ENCODE results near the gene SIRPD. TPM values are rescaled to one million over a fixed set of nuclear protein-coding genes. Genes with fewer than 3 reads are reported as not detected.

Gene SIRPD
- total and polyA plus RNA-seq, 2 donors (not counting 1 experiment from before 2014, with no cell fraction given) = not detected

GRCh38 chr20:1562622-1563021 lies 5.1 kb upstream of the SIRPD start:
- ChIA-PET POLR2A (no interaction called here), CTCF (no interaction called here)
- no peaks in the 10 kb centered on the region for H3K9me3 Mint-ChIP-seq (ENCODE audit: insufficient read depth)
- TF ChIP-seq CTCF (IDR thresholded peaks at IDR 0.05) (no peak), EZH2 (IDR thresholded peaks at IDR 0.05; ENCODE audit: borderline replicate concordance, insufficient read depth, low read depth, low read length, poor library complexity, severe bottlenecking) (no peak)
- Histone ChIP-seq H3K27ac (ENCODE audit: low read length in 2 of 2) (no peak overlapping the region), H2AFZ (ENCODE audit: insufficient read depth, low read depth, low read length, poor library complexity, severe bottlenecking) (no peak overlapping the region), H3K4me2 (replicated peaks; ENCODE audit: low read depth, low read length, poor library complexity, severe bottlenecking) (no peak overlapping the region), H3K27me3 (replicated peaks in 1 of 4; ENCODE audit: control extremely low read depth in 1 of 4, control insufficient read depth in 3 of 4, insufficient read depth in 4 of 4, low read length in 3 of 4) (no peaks in the 10 kb centered on the region), H3K79me2 (ENCODE audit: control insufficient read depth, insufficient read depth, low read length) (no peaks in the 10 kb centered on the region), H3K4me3 (ENCODE audit: control extremely low read depth in 1 of 5, extremely low read depth in 1 of 5, insufficient read depth in 1 of 5, low read depth in 2 of 5, low read length in 4 of 5) (no peak overlapping the region), H3K4me1 (ENCODE audit: control insufficient read depth in 2 of 2, insufficient read depth in 2 of 2, low read length in 2 of 2) (no peaks in the 10 kb centered on the region), H3K9me3 (ENCODE audit: control extremely low read depth in 1 of 3, control insufficient read depth in 2 of 3, insufficient read depth in 1 of 3, low read length in 2 of 3) (no peaks in the 10 kb centered on the region), H4K20me1 (ENCODE audit: control insufficient read depth, insufficient read depth, low read length, poor library complexity, severe bottlenecking) (no peaks in the 10 kb centered on the region), H3K9ac (ENCODE audit: low read length) (no peak overlapping the region), H3K36me3 (replicated peaks in 1 of 2; ENCODE audit: control extremely low read depth in 1 of 2, control insufficient read depth in 1 of 2, extremely low read depth in 1 of 2, insufficient read depth in 2 of 2, low read length in 1 of 2) (no peaks in the 10 kb centered on the region)
- peaks cover 5% of the 10 kb centered on the region for H3K4me1 Mint-ChIP-seq
- intact Hi-C loops (cut with micrococcal nuclease) = no loop called here
- H3K27me3 Mint-ChIP-seq = peaks cover 38% of the 10 kb centered on the region
- no peak overlapping the region for H3K4me3 Mint-ChIP-seq
- 100% methylated on average over 1 of the region's 2 CpGs for WGBS (ENCODE audit: insufficient coverage)
- ATAC-seq (ENCODE audit: low read depth) (no peak), DNase-seq (no peak)
- H3K27ac Mint-ChIP-seq = no peak overlapping the region

- Mint-ChIP-seq H3K4me3 (no peak overlapping the region), H3K9me3 (ENCODE audit: insufficient read depth) (peaks cover 2% of the 10 kb centered on the region), H3K4me1 (peaks cover 5% of the 10 kb centered on the region), H3K27me3 (peaks cover 31% of the 10 kb centered on the region), H3K27ac (no peak overlapping the region)
- intact Hi-C loops (cut with micrococcal nuclease) = no loop called here
- Histone ChIP-seq H3K27ac (ENCODE audit: low read length in 2 of 2) (no peak overlapping the region), H3K9me3 (ENCODE audit: control extremely low read depth in 1 of 3, control insufficient read depth in 2 of 3, insufficient read depth in 1 of 3, low read length in 2 of 3) (no peaks in the 10 kb centered on the region), H3K9ac (ENCODE audit: low read length) (no peak overlapping the region), H2AFZ (ENCODE audit: insufficient read depth, low read depth, low read length, poor library complexity, severe bottlenecking) (no peak overlapping the region), H3K79me2 (ENCODE audit: control insufficient read depth, insufficient read depth, low read length) (no peaks in the 10 kb centered on the region), H3K4me3 (ENCODE audit: control extremely low read depth in 1 of 5, extremely low read depth in 1 of 5, insufficient read depth in 1 of 5, low read depth in 2 of 5, low read length in 4 of 5) (no peak overlapping the region), H3K4me1 (ENCODE audit: control insufficient read depth in 2 of 2, insufficient read depth in 2 of 2, low read length in 2 of 2) (no peaks in the 10 kb centered on the region), H4K20me1 (ENCODE audit: control insufficient read depth, insufficient read depth, low read length, poor library complexity, severe bottlenecking) (no peaks in the 10 kb centered on the region), H3K4me2 (replicated peaks; ENCODE audit: low read depth, low read length, poor library complexity, severe bottlenecking) (no peak overlapping the region), H3K36me3 (replicated peaks in 1 of 2; ENCODE audit: control extremely low read depth in 1 of 2, control insufficient read depth in 1 of 2, extremely low read depth in 1 of 2, insufficient read depth in 2 of 2, low read length in 1 of 2) (no peaks in the 10 kb centered on the region), H3K27me3 (replicated peaks in 1 of 4; ENCODE audit: control extremely low read depth in 1 of 4, control insufficient read depth in 3 of 4, insufficient read depth in 4 of 4, low read length in 3 of 4) (no peaks in the 10 kb centered on the region)
- POLR2A ChIA-PET = no interaction called here
- DNase-seq = no peak
- CTCF ChIA-PET = no interaction called here
- no CpG with 5 or more reads among the region's 2 CpGs for WGBS (ENCODE audit: insufficient coverage)
- TF ChIP-seq CTCF (IDR thresholded peaks at IDR 0.05) = no peak
- TF ChIP-seq EZH2 (IDR thresholded peaks at IDR 0.05; ENCODE audit: borderline replicate concordance, insufficient read depth, low read depth, low read length, poor library complexity, severe bottlenecking) = no peak
- no peak for ATAC-seq (ENCODE audit: low read depth)
Observed at GRCh38 chr20:1561350-1561749, 3.8 kb upstream of the SIRPD start.
